PFSK-1 (cell line): ENCODE results near the gene GRID1.

Source experiments
- POLR2AphosphoS5 ChIP-seq: IDR thresholded peaks from 2 replicates; pipeline ENCODE4 v1.6.1; 2012; ENCODE audit warnings: low read depth, mild to moderate bottlenecking, control low read depth, low read length, moderate library complexity
- SIN3A ChIP-seq: IDR thresholded peaks from 2 replicates; pipeline ENCODE4 v1.6.1; 2012; ENCODE audit warnings: mild to moderate bottlenecking, low read length, moderate library complexity, borderline replicate concordance; ENCODE audit not compliant: insufficient read depth
- TAF1 ChIP-seq: IDR thresholded peaks from 2 replicates; pipeline ENCODE4 v1.6.1; 2012; ENCODE audit warnings: low read length, control low read depth, borderline replicate concordance; ENCODE audit not compliant: insufficient read depth
- TF ChIP-seq, protein P1 (sequence below), 2 experiments: IDR thresholded peaks; 2 replicates each; pipeline versions ENCODE4 v1.6.1 to v1.8.0; 2011 to 2012; ENCODE audit warnings: low read depth in 2 of 2, low read length in 2 of 2, control low read depth in 1 of 2, inconsistent platforms in 1 of 2, mild to moderate bottlenecking in 1 of 2, moderate library complexity in 1 of 2; ENCODE audit not compliant: insufficient read depth in 1 of 2

DNA sequence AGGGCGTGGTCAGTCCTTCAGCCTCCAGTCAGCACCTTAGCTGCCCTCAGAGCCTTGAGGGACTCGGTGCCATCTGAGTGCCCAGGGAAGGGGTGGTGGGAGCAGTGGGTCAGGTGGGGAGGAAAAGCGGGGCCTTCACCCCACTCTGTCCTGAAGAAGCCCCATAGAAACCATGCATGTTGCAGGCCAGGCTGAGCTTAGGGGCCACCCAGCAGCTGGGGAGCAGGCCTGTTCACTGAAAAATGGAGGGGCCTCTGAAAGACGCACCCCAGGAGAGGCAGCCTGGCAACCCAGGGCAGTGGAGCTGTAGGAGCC, 144.3 kb downstream of the GRID1 start:
- TF ChIP-seq, protein P1, sequence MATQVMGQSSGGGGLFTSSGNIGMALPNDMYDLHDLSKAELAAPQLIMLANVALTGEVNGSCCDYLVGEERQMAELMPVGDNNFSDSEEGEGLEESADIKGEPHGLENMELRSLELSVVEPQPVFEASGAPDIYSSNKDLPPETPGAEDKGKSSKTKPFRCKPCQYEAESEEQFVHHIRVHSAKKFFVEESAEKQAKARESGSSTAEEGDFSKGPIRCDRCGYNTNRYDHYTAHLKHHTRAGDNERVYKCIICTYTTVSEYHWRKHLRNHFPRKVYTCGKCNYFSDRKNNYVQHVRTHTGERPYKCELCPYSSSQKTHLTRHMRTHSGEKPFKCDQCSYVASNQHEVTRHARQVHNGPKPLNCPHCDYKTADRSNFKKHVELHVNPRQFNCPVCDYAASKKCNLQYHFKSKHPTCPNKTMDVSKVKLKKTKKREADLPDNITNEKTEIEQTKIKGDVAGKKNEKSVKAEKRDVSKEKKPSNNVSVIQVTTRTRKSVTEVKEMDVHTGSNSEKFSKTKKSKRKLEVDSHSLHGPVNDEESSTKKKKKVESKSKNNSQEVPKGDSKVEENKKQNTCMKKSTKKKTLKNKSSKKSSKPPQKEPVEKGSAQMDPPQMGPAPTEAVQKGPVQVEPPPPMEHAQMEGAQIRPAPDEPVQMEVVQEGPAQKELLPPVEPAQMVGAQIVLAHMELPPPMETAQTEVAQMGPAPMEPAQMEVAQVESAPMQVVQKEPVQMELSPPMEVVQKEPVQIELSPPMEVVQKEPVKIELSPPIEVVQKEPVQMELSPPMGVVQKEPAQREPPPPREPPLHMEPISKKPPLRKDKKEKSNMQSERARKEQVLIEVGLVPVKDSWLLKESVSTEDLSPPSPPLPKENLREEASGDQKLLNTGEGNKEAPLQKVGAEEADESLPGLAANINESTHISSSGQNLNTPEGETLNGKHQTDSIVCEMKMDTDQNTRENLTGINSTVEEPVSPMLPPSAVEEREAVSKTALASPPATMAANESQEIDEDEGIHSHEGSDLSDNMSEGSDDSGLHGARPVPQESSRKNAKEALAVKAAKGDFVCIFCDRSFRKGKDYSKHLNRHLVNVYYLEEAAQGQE (IDR thresholded peaks at IDR 0.05; ENCODE audit: insufficient read depth in 1 of 2, low read depth in 2 of 2, low read length in 2 of 2), result no peak
- no peak for TF ChIP-seq TAF1
- TF ChIP-seq POLR2AphosphoS5, result no peak
- no peak for TF ChIP-seq SIN3A
